Hepatic stellate cell (primary cell): Measurements from ENCODE around the gene KIRREL2.
A peak's percentile ranks its signal among the peaks of the same experiment; 100 is the strongest.
"Not testable (repeated sequence)": the region's sequence is repeated elsewhere in the genome, so short reads cannot be mapped to it uniquely, and the experiment has no call there.

Source experiments
- DNase-seq: peaks from one replicate; pipeline ENCODE4 v3.0.0; 2011; ENCODE audit warnings: low spot score

KIRREL2 gene

GRCh38 chr19:35856546-35857149 is at the start of gene KIRREL2:
Gene KIRREL2 (plus strand): TSS chr19:35856911. CDS start chr19:35857120, 209 bp downstream.
- DNase-seq, result no peak

GRCh38 chr19:35807633-35808032 is 49.1 kb upstream of the KIRREL2 start:
- DNase-seq, result no peak

- no peak for DNase-seq
Measured at GRCh38 chr19:35811317-35812219, 45.1 kb upstream of the KIRREL2 start.

GRCh38 chr19:35812220-35813042 is 44.3 kb upstream of the KIRREL2 start, which contains the start of gene PRODH2:
Gene PRODH2 (minus strand): TSS chr19:35812845. CDS start chr19:35812805, 40 bp downstream.
- DNase-seq, result no peak

GRCh38 chr19:35813043-35813890 is 43.4 kb upstream of the KIRREL2 start:
- no peak for DNase-seq

- no peak for DNase-seq
Measured at GRCh38 chr19:35816262-35816661, 40.4 kb upstream of the KIRREL2 start.

GRCh38 chr19:35816846-35817245 is 39.9 kb upstream of the KIRREL2 start:
- no peak for DNase-seq

GRCh38 chr19:35818445-35818844 is 38.3 kb upstream of the KIRREL2 start:
- no peak for DNase-seq

GRCh38 chr19:35822579-35822978 is 34.1 kb upstream of the KIRREL2 start:
- DNase-seq, result no peak

- no peak for DNase-seq
Measured at GRCh38 chr19:35824150-35824549, 32.6 kb upstream of the KIRREL2 start.

- DNase-seq, result peak; percentile 70
Measured at GRCh38 chr19:35828692-35829301, 27.9 kb upstream of the KIRREL2 start.

GRCh38 chr19:35830986-35831385 is 25.7 kb upstream of the KIRREL2 start:
- DNase-seq, result no peak

- DNase-seq, result no peak
Measured at GRCh38 chr19:35832054-35832453, 24.7 kb upstream of the KIRREL2 start.

- no peak for DNase-seq
Measured at GRCh38 chr19:35833972-35834371, 22.7 kb upstream of the KIRREL2 start.

GRCh38 chr19:35836096-35836495 is 20.6 kb upstream of the KIRREL2 start:
- DNase-seq, result not testable (repeated sequence)

- DNase-seq, result no peak
Measured at GRCh38 chr19:35841961-35842595, 14.6 kb upstream of the KIRREL2 start.

GRCh38 chr19:35842666-35843272 is 13.9 kb upstream of the KIRREL2 start:
- DNase-seq, result no peak

GRCh38 chr19:35843676-35844481 is 12.8 kb upstream of the KIRREL2 start:
- DNase-seq, result no peak
